Stimulated activated naive CD8-positive, alpha-beta T cell treated with anti-CD3 and anti-CD28 coated beads, Interleukin-15, amount 100 ng/mL, for 72 hours (primary cell): ENCODE measurements around the gene KRT72.

Experiments used
- ATAC-seq: fragments of 150-1000 bp; cut with Tn5 transposase; 2 replicates; pipeline ENCODE4 v1.10.0; 2021; ENCODE audit warnings: mild to moderate bottlenecking, moderate library complexity
- DNase-seq, 2 donors: peaks; one replicate each; pipeline ENCODE4 v3.0.0; 2021 to 2022
- H3K27ac Mint-ChIP-seq, 2 donors: one replicate each; pipeline ENCODE4 v1.8.0; 2022; ENCODE audit warnings: mild to moderate bottlenecking in 2 of 2, mixed read lengths in 2 of 2, moderate library complexity in 2 of 2
- H3K27me3 Mint-ChIP-seq: one replicate; pipeline ENCODE4 v1.8.0; 2022; ENCODE audit warnings: mixed read lengths
- H3K4me1 Mint-ChIP-seq: one replicate; pipeline ENCODE4 v1.8.0; 2022; ENCODE audit warnings: mild to moderate bottlenecking, mixed read lengths
- H3K4me3 Mint-ChIP-seq, 2 donors: one replicate each; pipeline ENCODE4 v1.8.0; 2022; ENCODE audit warnings: mild to moderate bottlenecking in 2 of 2, mixed read lengths in 2 of 2, moderate library complexity in 1 of 2
- H3K9me3 Mint-ChIP-seq, 2 donors: one replicate each; pipeline ENCODE4 v1.8.0; 2022; ENCODE audit warnings: mixed read lengths in 2 of 2

The KRT72 gene

GRCh38 chr12:52616680-52617402 is 15.6 kb upstream of the KRT72 start:
- ATAC-seq (no peak), DNase-seq (no peak)
- Mint-ChIP-seq H3K27me3 (no peaks in the 10 kb centered on the region), H3K27ac (peak overlapping the region; percentile 72 to 83), H3K4me1 (peaks cover 68% of the 10 kb centered on the region), H3K9me3 (no peaks in the 10 kb centered on the region), H3K4me3 (no peak overlapping the region)

GRCh38 chr12:52615912-52616311 is 14.6 kb upstream of the KRT72 start:
- peak overlapping the region; percentile 72 to 90 for H3K27ac Mint-ChIP-seq
- no peaks in the 10 kb centered on the region for H3K27me3 Mint-ChIP-seq
- ATAC-seq (no peak), DNase-seq (no peak)
- H3K4me1 Mint-ChIP-seq: peaks cover 74% of the 10 kb centered on the region
- H3K4me3 Mint-ChIP-seq: peak overlapping the region in 1 of 2 donors; percentile 35
- H3K9me3 Mint-ChIP-seq: no peaks in the 10 kb centered on the region

GRCh38 chr12:52615208-52615868 is 14.1 kb upstream of the KRT72 start:
- DNase-seq: no peak
- Mint-ChIP-seq H3K4me1 (peaks cover 74% of the 10 kb centered on the region), H3K9me3 (no peaks in the 10 kb centered on the region), H3K27me3 (no peaks in the 10 kb centered on the region), H3K27ac (peak overlapping the region; percentile 87 to 90), H3K4me3 (peak overlapping the region; percentile 40 to 56)
- ATAC-seq: peak; percentile 75

GRCh38 chr12:52614381-52615207 is 13.3 kb upstream of the KRT72 start:
- Mint-ChIP-seq H3K27ac (peak overlapping the region; percentile 4 to 69), H3K27me3 (no peaks in the 10 kb centered on the region), H3K9me3 (no peaks in the 10 kb centered on the region), H3K4me1 (peaks cover 81% of the 10 kb centered on the region), H3K4me3 (no peak overlapping the region)
- DNase-seq: no peak
- ATAC-seq: no peak

- Mint-ChIP-seq H3K4me3 (no peak overlapping the region), H3K9me3 (no peaks in the 10 kb centered on the region), H3K27me3 (no peaks in the 10 kb centered on the region), H3K27ac (no peak overlapping the region), H3K4me1 (peaks cover 92% of the 10 kb centered on the region)
- ATAC-seq (peak; percentile 11), DNase-seq (no peak)
Observed at GRCh38 chr12:52613384-52614030, 12.2 kb upstream of the KRT72 start.

- H3K4me1 Mint-ChIP-seq: peaks cover 100% of the 10 kb centered on the region
- no peaks in the 10 kb centered on the region for H3K9me3 Mint-ChIP-seq
- H3K27ac Mint-ChIP-seq: peak overlapping the region; percentile 34 to 94
- no peak for ATAC-seq
- H3K27me3 Mint-ChIP-seq: no peaks in the 10 kb centered on the region
- no peak overlapping the region for H3K4me3 Mint-ChIP-seq
- DNase-seq: no peak
Observed at GRCh38 chr12:52612431-52613383, 11.4 kb upstream of the KRT72 start.

- no peaks in the 10 kb centered on the region for H3K27me3 Mint-ChIP-seq
- H3K27ac Mint-ChIP-seq: no peak overlapping the region
- peak overlapping the region; percentile 55 to 77 for H3K4me3 Mint-ChIP-seq
Observed at GRCh38 chr12:52611080-52611468, 9.8 kb upstream of the KRT72 start.

GRCh38 chr12:52608826-52609630 is 7.8 kb upstream of the KRT72 start:
- Mint-ChIP-seq H3K27me3 (no peaks in the 10 kb centered on the region), H3K4me3 (no peak overlapping the region), H3K4me1 (peaks cover 84% of the 10 kb centered on the region), H3K27ac (no peak overlapping the region), H3K9me3 (no peaks in the 10 kb centered on the region)
- ATAC-seq: no peak
- DNase-seq: peak in 1 of 2 donors; percentile 9

More at GRCh38 chr12:52611080-52611468, 9.8 kb upstream of the KRT72 start:
- DNase-seq (no peak), ATAC-seq (no peak)
- no peaks in the 10 kb centered on the region for H3K9me3 Mint-ChIP-seq
- peaks cover 97% of the 10 kb centered on the region for H3K4me1 Mint-ChIP-seq

- DNase-seq: no peak
- Mint-ChIP-seq H3K4me1 (peaks cover 84% of the 10 kb centered on the region), H3K9me3 (no peaks in the 10 kb centered on the region), H3K27me3 (no peaks in the 10 kb centered on the region), H3K4me3 (no peak overlapping the region), H3K27ac (no peak overlapping the region)
- ATAC-seq: no peak
Observed at GRCh38 chr12:52608161-52608560, 6.9 kb upstream of the KRT72 start.

- DNase-seq (no peak), ATAC-seq (no peak)
- no peaks in the 10 kb centered on the region for H3K9me3 Mint-ChIP-seq
- H3K4me3 Mint-ChIP-seq: no peak overlapping the region
- H3K27ac Mint-ChIP-seq: no peak overlapping the region
- no peaks in the 10 kb centered on the region for H3K27me3 Mint-ChIP-seq
- H3K4me1 Mint-ChIP-seq: peaks cover 84% of the 10 kb centered on the region
Observed at GRCh38 chr12:52607314-52607713, 6.1 kb upstream of the KRT72 start.

GRCh38 chr12:52606581-52607218 is 5.4 kb upstream of the KRT72 start:
- Mint-ChIP-seq H3K4me3 (no peak overlapping the region), H3K27ac (peak overlapping the region in 1 of 2 donors; percentile 90), H3K27me3 (no peaks in the 10 kb centered on the region), H3K9me3 (no peaks in the 10 kb centered on the region), H3K4me1 (peaks cover 81% of the 10 kb centered on the region)
- ATAC-seq (no peak), DNase-seq (no peak)

- H3K27ac Mint-ChIP-seq: no peak overlapping the region
- H3K4me3 Mint-ChIP-seq: no peak overlapping the region
- no peaks in the 10 kb centered on the region for H3K27me3 Mint-ChIP-seq
- H3K9me3 Mint-ChIP-seq: no peaks in the 10 kb centered on the region
- no peak for DNase-seq
- ATAC-seq: no peak
- H3K4me1 Mint-ChIP-seq: peaks cover 75% of the 10 kb centered on the region
Observed at GRCh38 chr12:52606096-52606495, 4.8 kb upstream of the KRT72 start.

GRCh38 chr12:52605542-52605941 is 4.3 kb upstream of the KRT72 start:
- Mint-ChIP-seq H3K27ac (no peak overlapping the region), H3K4me1 (peaks cover 69% of the 10 kb centered on the region), H3K4me3 (no peak overlapping the region), H3K9me3 (no peaks in the 10 kb centered on the region), H3K27me3 (no peaks in the 10 kb centered on the region)
- no peak for ATAC-seq
- no peak for DNase-seq
